Activated CD8-positive, alpha-beta memory T cell treated with anti-CD3 and anti-CD28 coated beads for 1 hour (primary cell): ENCODE measurements around the gene SLC7A6OS.

Experiments used
- DNase-seq, 2 donors: peaks; one replicate each; pipeline ENCODE4 v3.0.0-alpha.2; 2020; ENCODE audit warnings: low read depth in 1 of 2; ENCODE audit errors: extremely low read depth in 1 of 2

SLC7A6OS gene

DNA sequence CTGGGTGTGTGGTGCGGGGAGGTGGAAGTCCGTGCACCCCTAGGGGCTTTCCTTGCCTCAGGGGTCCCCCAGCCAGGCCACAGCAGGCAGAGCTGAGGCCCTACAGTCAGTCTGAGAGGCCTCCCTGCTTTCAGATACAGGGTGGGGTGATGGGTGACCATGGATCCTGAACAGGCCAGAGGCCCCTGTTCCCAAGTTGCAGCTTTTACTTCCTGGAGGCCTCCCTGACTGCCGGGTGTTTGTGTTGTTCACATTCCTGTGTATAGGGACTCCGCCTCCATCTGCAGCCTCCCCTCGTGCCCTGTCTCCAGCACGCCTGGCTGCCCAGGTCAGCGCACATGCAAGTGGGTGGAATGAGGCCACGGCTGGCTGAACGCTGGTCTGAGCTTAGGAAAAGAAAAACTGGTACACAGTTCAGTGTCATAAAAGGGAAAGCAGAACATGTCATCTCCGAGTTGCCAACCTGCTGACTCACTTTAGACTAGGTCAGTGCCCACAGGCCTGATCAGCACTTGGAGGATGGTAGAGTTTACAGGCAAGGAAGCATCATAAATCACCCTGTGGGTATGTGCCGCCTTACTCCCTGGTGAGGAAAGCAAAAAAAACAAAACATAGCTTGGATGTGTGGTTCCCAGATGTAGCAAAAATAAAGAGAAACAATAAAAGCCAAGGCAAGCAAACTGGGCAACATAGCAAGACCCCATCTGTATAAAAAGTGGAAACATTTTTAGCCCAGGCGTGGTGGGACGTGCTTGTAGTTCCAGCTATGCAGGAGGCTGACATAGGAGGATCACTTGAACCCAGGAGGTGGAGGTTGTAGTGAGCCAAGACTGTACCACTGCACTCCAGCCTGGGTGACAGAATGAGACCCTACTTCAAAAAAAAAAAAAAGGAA lies 52.6 kb downstream of the SLC7A6OS start:
- no peak for DNase-seq

DNA sequence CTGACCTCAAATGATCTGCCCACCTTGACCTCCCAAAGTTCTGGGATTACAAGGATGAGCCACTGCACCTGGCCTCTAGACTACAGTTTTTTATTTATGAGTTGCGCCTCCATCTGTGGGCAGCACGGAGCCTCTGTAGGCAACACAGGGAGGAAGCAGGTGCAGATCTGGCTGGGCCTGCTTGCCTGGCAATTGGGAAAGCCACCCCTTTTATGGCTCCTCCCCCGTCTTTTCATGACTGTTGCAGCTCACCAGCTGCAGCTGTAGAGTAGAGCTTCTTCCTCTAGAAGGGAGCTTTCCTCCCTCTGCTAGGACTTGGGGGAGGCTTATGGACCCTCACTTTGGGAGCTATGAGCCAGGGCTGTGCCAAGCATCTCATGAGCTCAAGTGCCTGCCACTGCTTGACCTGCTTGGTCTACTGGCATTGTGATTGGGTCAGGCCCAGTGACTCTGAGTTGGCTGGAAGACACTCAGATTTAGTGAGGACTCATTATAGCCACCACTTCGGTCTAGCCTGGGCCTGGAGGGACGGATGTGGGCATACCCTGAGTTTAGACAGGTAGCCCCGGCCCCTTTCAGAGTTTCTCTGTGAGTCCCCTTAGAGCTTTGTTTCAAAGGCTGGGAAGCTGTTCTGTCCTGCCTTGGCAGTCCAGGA lies 53.4 kb downstream of the SLC7A6OS start:
- DNase-seq = no peak

- no peak for DNase-seq
Observed at GRCh38 chr16:68255712-68256111, 55.0 kb downstream of the SLC7A6OS start.

DNA sequence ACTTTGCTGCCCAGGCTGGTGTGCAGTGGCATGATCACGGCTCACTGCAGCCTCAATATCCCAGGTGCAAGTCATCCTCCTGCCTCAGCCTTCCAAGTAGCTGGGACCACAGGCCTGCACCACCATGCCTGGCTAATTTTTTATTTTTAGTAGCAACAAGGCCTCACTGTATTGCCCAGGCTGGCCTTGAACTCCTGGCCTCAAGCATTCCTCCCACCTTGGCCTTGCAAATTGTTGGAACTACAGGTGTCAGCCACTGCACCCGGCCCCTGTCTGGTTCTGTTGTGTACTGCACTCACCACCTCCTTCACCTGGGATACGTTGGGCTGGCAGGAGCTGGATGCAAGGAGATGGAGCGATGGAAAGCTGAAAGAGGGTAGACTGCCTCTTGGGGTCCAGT lies 57.0 kb downstream of the SLC7A6OS start:
- no peak for DNase-seq

DNA sequence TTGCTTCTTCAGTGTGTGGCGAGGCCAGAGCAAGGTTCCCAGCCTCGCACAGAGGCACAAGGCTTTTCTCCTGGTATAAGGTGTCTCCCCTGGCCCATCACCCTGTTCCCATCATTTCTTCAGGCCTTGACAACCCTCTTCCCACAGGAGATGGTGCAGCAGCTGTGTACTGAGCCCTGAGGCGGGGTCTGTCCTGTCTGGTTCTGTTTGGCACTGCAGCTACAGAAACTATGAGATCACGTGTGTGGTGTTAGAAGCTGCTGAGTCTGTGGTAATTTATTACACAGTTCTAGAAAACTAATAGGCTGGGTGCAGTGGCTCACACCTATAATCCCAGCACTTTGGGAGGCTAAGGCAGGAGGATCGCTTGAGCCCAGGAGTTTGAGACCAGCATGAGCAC lies 58.4 kb downstream of the SLC7A6OS start:
- no peak for DNase-seq

DNA sequence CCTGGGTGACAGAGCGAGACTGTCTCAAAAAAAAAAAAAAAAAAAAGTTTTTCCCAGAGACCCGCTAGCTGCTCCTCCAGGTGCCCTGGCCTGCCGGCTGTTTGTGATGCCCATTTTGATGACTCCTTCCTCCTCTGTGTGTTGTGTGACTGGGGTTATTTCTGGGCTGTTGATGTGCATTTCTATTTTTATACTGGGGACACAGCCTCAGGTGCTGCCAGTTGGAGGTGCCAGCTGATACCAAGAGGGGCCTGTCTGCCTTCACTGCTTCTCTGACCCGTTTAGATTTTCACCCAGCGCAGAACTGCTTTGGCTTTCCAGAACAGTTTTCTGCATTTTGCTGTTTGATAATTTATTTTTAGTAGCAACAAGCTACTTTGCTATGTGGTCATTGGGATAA lies 58.9 kb downstream of the SLC7A6OS start:
- DNase-seq = no peak

- DNase-seq = no peak
Observed at GRCh38 chr16:68250951-68251350, 59.8 kb downstream of the SLC7A6OS start.

GRCh38 chr16:68249371-68249770 lies 61.4 kb downstream of the SLC7A6OS start:
- DNase-seq = no peak
